Measurements from ENCODE around the gene SORCS2.

- no peak for TF ChIP-seq EZH2 (IDR thresholded peaks at IDR 0.05)
- no peak for TF ChIP-seq POLR2AphosphoS5 (IDR thresholded peaks at IDR 0.05; ENCODE audit: borderline replicate concordance, low read depth, low read length)
- no peak for TF ChIP-seq FOXP2 (optimal IDR thresholded peaks at IDR 0.05; ENCODE audit: control extremely low read depth, extremely low read length, insufficient read depth)
Measured at GRCh38 chr4:7734651-7735260, 542.4 kb downstream of the SORCS2 start.

Data from SK-N-MC (cell line).